HG03039 (cell line): ENCODE measurements around the gene CNR2.
"Not testable (repeated sequence)": the region's sequence is repeated elsewhere in the genome, so short reads cannot be mapped to it uniquely, and the experiment has no call there.

Experiments
- ATAC-seq: cut with Tn5 transposase; IDR thresholded peaks from one replicate; pipeline ENCODE4 v1.9.1; 2021; ENCODE audit warnings: mild to moderate bottlenecking, moderate library complexity; ENCODE audit not compliant: unreplicated experiment

The CNR2 gene

DNA sequence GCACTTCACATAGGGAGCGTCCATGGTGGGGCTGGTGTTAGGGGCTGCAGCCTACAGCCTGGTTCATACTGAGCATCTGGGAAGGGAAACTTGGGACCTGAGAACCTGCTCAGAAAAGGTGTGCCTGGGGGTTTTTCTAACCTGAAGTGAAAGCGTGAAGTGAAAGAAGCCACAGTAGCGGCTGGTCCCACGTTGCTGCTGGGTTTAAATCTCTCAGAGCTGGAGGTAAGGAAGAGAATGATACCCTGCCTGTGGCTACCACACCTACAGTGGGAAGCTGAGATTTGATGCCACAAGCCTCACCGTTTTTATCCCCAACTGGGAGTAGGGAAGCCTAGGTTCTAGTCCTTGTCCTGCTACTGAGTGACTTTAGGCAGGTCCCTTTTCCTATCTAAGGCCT, 24.1 kb downstream of the CNR2 start:
- peak; percentile 46 for ATAC-seq

DNA sequence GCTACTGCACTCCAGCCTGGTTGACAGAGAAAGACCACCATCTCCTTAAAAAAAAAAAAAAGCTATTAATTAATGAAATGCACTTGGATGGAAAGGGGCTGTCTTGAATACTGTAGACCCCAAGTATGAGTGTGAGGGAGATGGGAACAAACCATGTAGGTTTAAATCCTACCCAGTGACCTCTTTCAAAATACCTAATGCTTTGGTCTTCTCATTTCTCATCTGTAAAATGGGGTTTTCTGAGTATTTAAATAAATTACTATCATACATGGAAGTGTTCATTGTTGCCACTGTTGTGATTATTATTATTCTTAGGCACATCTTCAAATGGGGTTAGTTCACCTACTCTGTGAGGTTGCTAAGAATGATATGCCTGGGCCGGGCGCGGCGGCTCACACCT, 27.9 kb downstream of the CNR2 start:
- ATAC-seq: no peak

DNA sequence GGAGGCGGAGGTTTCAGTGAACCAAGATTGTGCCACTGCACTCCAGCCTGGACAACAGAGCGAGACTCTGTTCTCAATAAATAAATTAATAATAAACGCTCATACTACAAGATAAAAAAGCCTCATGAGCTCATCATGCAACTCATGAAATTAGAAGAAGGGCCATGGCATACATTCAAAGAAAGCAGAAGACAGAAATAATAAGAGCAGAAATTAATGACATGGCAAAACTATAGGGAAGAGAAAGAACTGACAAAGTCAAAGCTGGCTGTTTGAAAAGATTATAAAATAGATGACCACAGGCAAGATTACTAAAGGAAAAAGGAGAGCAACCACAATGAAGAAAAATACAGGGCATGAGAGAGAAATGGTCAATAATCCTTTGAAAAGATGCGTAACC, 30.4 kb downstream of the CNR2 start:
- no peak for ATAC-seq

DNA sequence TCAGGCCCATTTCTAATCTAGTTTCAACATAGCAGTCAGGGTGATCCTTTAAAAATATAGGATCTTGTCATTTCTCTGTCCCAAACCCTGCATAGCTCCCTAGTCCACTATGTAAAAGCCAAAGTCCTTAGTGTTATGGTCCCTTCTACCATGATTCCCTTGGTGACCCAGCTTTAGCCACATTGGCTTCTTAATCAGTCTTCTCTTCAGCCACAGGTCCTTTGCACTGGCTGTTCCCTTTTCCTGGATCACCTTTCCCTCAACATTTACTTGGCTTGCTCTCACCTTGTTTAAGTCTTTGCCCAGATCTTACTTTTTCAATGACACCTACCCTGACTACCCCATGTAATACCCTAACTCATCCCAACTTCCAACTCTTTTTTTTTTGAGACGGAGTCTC, 33.4 kb downstream of the CNR2 start:
- no peak for ATAC-seq

DNA sequence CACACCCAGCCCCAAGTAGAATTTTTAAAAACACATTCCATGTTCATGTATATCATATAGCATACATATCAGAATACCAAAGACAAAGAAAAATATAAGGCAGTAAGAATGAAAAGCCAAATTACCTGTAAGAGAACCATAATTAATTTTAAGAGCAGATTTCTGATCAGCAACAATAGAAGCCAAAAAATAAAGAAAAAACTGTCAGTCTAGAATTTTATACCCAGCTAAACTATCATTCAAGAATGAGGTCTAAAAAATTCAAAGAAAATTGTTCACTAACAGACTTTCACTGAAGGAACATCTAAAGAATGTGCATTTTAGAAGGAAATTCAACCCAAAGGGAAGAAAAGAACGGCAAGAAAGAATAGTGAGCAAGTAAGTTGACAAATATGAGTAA, 34.5 kb downstream of the CNR2 start:
- no peak for ATAC-seq

DNA sequence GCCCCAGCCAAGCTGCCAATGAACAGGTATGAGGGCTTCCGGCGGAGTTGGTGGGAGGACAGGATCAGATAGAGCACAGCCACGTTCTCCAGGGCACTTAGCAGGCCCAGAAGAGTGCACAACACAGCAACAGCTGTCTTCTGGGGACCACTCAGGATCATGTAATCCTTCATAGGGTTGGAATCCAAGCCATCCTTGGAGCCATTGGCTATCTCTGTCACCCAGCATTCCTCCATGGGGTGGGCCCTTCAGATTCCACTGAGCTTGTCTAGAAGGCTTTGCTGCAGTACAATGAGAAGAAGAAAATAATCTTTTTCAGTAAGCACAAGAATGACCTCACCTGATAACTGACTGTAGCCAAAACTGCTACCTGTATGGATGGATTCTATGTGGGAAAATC, 37.8 kb downstream of the CNR2 start:
- ATAC-seq: no peak

DNA sequence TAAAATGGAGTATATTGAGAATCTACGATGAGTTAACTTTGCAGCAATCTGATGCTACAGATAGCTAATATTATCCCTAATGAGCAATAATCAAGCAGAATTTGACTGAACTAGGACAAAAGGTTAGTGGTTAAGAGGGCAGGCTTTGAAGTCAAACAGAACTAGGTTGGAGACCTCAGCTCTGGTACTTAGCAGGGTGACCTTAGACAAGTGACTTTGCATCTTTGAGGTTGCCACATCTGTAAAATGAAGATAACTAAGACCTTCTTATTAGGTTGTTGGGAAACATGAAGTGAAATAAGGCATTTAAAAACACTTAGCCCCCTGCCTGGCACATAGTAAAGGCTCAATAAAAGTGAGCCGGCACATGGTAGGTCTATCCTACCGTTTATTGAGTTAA, 40.7 kb downstream of the CNR2 start:
- no peak for ATAC-seq

DNA sequence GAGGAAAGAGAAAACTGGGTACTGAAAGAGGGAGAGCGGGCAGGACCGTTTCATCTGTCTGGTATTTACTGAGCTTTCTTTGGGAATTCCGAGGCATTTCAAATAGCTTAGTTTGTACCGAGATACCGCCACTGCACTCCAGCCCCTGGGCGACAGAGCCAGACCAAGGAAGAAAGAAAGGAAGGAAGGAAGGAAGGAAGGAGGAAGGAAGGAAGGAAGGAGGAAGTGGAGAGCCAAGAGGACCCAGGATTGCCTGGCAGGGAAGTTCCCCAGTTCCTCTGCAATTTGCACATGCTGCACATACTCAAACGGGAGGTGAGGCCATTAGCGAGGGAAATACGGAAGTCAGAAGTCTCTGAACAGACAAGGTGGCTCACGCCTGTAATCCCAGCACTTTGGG, 44.1 kb downstream of the CNR2 start:
- no peak for ATAC-seq

DNA sequence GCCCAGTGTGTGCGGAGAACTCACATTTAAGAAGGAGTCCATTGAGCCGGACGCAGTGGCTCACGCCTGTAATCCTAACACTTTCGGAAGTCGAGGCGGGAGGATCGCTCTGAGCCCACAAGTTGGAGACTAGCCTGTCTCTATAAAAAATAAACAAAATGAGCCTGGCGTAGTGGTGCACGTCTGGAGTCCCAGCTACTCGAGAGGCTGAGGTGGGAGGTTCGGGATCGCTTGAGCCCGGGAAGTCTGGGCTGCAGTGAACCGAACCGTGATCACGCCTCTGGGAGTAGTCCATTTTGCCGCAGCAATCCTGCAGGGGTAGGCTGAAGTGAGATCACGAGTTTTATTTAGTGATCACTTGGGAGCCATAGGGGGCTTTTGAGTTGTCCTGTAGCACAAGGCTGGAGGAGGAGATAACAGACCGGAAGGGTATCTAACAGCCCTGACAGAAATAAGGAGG, 44.6 kb downstream of the CNR2 start:
- no peak for ATAC-seq

DNA sequence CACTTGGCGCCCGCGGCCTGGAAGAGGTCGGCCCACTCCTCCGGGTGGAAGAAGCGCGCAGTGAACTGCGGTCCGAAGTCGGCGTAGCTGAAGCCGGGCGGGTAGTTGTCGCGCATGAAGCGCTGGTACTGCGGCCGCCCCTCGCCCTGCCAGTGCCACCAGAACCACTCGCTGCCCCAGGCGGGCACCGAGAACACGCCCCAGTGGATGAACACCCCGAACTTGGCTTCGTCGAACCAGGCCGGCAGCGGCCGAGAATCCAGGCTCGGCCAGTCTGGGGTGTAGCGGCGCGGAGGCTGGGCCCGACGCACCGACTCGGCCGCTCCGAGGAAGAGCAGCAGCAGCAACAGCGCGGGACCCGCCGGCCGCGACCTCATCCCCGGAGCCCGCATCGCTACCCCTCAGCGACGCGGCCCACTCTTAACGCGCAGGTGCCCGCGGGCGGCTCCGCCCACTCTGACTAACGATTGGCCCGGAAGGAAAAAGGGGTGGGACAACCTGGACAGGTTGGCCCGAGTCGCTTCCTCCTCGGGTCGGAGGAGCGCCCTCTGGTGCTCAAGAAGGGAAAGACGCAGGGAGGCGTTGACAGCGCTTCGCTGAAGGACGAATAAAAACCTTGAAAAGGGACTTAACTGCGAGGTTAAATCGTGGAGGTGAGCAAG, 45.1 kb downstream of the CNR2 start, which contains the start of gene FUCA1:
Gene FUCA1 (minus strand): TSS at position 396 of the 662 bp plus-strand sequence. CDS start 4 bp downstream, at position 392.
- peak; percentile 91 for ATAC-seq

DNA sequence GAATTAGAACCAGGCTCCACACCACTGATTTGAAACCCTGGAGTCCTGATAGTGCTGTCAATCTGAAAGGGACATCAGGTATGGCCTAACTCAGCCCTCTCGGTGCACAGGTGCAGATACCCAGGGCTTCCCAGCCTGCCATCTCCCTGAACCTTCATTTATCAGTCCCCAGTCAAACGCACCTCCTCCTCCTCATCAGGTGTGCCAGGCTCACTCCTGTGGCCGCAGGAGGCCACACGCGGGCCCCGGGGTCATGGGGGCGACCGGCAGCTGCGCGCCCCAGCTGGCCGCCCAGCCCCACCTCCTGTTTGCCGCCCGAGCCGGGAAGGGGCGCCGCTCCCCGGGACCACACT, 45.6 kb downstream of the CNR2 start:
- ATAC-seq: peak; percentile 22

DNA sequence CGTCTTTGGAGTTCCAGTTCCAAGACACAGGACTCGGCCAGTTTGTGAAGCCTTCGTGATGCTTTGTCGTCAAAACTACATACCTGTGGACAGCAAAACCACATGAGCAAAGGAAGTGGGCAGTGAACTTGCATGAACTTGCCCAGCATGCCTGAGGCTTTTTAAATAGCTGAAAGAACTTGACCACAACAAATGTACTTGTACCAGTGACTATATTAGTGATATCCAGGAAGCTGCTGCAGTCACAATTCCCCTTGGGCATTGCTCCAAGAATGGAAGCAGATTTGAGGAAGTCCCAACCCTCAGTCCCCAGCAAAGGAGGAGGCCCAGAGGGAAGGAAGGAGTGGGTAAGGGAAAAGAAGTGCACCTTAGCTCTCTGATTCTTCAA, 47.6 kb downstream of the CNR2 start:
- no peak for ATAC-seq

DNA sequence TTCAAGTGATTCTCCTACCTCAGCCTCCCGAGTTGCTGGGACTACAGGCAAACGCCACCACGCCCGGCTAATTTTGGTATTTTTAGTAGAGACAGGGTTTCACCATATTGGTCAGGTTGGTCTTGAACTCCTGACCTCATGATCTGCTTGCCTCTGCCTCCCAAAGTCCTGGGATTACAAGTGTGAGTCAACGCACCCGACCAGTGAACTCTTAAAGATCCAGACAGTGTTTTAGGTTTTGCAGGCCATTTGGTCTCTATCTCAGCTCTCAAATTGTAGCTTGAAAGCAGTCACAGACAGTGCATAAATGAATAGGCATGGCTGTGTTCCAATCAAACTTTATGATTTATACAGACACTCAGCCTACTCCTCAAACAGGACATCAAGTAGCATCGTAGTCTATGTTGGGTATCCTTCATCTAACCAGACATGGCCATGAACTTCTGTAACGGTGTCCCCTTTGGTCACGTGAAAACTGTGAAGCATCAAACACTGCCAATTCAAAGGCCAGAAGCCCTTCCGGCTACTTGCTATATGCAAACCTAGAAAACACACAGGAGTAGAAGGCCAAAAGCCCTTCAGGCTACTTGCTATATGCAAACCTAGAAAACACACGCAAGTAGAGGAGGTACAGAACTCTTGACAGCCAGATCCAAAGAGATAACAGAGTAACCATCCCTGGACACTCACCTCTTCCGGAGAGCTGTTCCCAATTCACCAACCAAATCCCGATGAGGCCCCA, 48.2 kb downstream of the CNR2 start:
- ATAC-seq: no peak

DNA sequence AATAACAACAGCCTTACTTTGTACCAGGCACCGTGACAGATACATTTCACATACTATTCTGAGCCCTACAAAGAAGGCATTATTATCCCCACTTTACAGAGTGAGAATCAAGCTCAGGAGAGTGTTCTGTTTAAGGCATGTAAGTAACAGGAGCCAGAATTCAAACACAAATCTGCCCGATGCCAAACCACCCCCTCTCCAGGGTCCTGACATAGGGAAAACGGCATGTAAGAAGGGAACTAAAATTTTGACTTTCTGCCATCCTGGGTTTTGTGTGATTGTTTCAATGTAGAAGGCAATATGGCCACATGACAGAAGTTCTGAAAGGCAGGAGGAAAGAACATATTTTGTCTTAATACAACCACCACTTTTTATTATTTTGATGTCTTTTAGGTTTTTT, 50.5 kb downstream of the CNR2 start:
- ATAC-seq: no peak

DNA sequence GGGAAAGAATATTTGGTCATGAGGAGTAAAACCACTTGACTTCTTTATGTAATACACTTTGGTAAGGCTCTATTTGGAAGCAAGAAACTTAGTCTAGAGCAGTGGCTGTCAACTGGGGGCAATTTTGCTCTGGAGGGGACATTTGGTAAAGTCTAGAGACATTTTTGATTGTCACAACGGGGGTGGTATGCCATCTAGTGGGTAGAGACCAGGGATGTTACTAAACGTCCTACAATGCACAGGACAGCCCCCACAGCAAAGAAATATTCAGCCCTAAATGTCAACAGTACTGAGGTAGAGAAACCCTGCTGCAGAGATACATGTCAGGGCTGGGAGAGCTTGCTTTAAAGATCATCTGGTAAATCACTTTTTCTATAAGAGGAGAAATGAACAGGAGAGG, 58.6 kb downstream of the CNR2 start:
- no peak for ATAC-seq

DNA sequence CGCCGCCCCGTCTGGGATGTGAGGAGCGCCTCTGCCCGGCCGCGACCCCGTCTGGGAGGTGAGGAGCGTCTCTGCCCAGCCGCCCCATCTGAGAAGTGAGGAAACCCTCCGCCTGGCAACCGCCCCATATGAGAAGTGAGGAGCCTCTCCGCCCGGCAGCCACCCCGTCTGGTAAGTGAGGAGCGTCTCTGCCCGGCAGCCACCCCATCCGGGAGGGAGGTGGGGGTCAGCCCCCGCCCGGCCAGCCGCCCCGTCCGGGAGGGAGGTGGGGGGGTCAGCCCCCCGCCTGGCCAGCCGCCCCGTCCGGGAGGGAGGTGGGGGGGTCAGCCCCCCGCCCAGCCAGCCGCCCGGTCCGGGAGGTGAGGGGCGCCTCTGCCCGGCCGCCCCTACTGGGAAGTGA, 60.0 kb downstream of the CNR2 start:
- ATAC-seq: not testable (repeated sequence)

DNA sequence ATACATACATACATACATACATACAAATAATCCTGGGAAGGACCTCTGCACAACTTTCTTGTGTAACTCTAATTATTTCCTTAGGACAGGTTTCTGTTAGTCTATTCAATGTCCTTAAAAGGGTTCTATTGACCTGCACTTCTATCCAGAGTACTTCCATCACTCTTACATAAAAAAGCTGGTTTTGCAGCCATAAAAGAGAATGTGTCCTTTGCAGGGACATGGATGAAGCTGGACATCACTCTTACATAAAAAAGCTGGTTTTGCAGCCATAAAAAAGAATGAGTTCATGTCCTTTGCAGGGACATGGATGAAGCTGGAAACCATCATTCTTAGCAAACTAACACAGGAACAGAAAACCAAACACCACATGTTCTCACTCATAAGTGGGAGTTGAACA, 61.8 kb downstream of the CNR2 start:
- not testable (repeated sequence) for ATAC-seq

DNA sequence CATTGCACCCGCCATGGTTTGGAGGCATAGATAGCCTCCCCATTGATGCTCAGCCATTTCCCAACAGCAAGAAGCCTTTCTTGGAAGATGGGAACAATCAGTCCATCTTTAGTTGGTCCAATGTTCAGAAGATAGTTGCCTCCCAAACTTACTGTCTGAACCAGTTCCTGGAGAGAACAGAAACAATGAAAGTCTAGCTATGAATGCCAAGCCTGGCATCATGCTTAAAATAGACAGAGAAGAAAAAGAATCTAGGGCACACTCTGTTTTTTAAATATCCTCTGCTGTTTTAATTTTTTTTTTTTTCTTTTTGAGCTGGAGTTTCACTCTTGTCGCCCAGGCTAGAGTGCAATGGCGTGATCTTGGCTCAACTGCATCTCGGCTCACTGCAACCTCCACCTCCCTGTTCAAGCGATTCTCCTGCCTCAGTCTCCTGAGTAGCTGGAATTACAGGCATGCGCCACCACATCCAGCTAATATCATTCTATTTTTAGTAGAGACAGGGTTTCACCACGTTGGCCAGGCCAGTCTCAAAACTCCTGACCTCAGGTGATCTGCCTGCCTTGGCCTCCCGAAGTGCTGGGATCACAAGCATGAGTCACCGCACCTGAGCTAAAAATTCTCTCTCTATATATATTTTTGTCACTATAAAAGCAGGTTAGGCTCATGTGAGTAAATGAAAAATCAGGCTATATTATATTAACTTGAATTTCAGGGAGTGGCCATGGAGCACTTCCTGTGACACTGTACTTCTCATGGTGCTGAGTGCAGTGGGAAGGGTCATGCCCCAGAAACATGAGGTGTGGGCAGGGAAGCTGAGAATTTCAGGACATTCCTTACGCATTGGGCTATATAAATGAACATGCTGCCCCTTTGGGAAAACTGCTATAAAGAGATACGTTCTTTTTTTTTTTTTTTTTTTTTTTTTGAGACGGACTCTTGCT, 64.2 kb downstream of the CNR2 start:
- no peak for ATAC-seq

DNA sequence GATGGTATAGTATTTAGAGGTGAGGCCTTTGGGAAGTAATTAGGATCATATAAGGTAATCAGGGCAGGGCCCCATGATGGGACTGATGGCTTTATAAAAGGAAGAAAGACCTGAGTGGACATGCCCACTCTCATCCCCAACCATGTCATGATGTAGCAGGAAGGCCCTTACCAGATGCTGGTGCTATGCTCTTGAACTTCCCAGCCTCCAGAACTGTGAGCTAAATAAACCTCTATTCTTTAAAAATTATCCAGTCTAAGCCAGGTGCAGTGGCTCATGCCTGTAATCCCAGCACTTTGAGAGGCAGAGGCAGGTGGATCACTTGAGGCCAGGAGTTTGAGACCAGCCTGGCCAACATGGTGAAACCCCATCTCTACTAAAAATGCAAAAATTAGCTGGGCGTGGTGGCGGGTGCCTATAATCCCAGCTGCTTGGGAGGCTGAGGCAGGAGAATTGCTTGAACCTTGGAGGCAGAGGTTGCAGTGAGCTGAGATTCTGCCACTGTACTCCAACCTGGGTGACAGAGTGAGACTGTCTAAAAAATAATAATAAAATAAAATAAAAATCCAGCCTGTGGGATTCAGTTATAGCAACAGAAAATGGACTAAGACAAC, 65.6 kb downstream of the CNR2 start:
- ATAC-seq: not testable (repeated sequence)

DNA sequence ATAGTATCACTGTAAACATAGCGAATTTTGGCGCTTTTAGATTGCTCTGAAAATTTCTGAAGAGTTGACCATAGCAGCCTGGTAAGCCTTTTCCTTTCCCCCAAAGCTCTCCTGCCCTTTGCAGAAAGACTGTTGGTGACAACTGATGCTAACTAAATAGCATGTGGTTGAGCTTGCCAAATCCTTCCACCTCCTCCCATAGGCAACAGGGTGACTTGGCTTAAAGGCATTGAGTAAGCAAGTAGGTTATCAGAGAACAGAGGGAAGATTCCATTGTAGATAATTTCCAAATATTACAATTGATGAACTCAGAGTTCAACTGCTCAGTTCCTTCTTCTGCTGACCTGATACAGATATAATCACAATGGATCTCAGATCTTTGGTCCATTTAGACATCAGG, 68.0 kb downstream of the CNR2 start:
- ATAC-seq: no peak

DNA sequence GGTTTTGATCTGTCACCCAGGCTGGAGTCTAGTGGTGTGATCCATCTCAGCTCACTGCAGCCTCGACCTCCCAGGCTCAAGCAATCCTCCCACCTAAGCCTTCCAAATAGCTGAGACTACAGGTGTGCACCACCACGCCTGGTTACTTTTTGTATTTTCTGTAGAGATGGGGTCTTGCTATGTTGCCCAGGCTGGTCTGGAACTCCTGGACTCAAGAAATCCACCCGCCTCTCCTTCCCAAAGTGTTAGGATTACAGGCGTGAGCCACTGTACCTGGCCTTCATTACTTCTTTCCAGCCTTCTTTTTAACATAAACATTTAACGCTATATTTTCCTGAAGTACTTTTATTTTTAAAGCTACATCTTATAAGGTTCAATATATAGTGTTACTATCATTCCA, 69.5 kb downstream of the CNR2 start:
- no peak for ATAC-seq
